AG04449 (cell line): ENCODE data around the gene ENPP3.

ENCODE experiments used
- CTCF ChIA-PET: fragments of 350-600 bp; formaldehyde crosslinking; extraction: SDS; loops from one replicate; lab custom pipeline; 2021; ENCODE audit warnings: antibody characterized with exemption; lab: Yijun Ruan, JAX
- POLR2A ChIA-PET: fragments of 400-600, 350-600 bp; formaldehyde crosslinking; extraction: SDS; loops from one replicate; lab custom pipeline; 2020; ENCODE audit warnings: antibody characterized with exemption, inconsistent platforms; lab: Yijun Ruan, JAX
- DNase-seq: peaks from one replicate; pipeline ENCODE4 v3.0.0-alpha.2; 2010; ENCODE audit warnings: low read depth, low spot score
- H3K4me3 ChIP-seq: 2 replicates; pipeline ENCODE4 v1.5.1; 2011; ENCODE audit warnings: low read depth, mild to moderate bottlenecking, control low read depth, low read length
- CTCF ChIP-seq: IDR thresholded peaks from one replicate; pipeline ENCODE4 v1.5.1; 2011; ENCODE audit warnings: mild to moderate bottlenecking, moderate library complexity, low read length, control low read depth, inconsistent platforms; ENCODE audit not compliant: insufficient read depth; ENCODE audit errors: missing control alignments

The ENPP3 gene

GRCh38 chr6:131643855-131644460 lies 6.9 kb downstream of the ENPP3 start:
- CTCF ChIA-PET, result interaction anchor here (2.0 kb wide), 1 partner anchor 16 kb away, joined by 14 read pairs; the partner anchor contains the start of gene MED23
- no peak overlapping the region for H3K4me3 ChIP-seq
- POLR2A ChIA-PET, result no interaction called here
- DNase-seq, result no peak
- no peak for TF ChIP-seq CTCF

GRCh38 chr6:131644921-131645320 lies 7.8 kb downstream of the ENPP3 start:
- DNase-seq, result no peak
- ChIA-PET CTCF (interaction anchor here (2.0 kb wide), 1 partner anchor 17 kb away, joined by 14 read pairs; the partner anchor contains the start of gene MED23), POLR2A (no interaction called here)
- no peak overlapping the region for H3K4me3 ChIP-seq
- TF ChIP-seq CTCF, result no peak

- H3K4me3 ChIP-seq, result no peak overlapping the region
- POLR2A ChIA-PET, result no interaction called here
- TF ChIP-seq CTCF, result no peak
- CTCF ChIA-PET, result interaction anchor here (2.0 to 4.7 kb wide), 2 partner anchors 18 kb away, joined by 14 to 35 read pairs; partner anchors contain the start of gene MED23
- DNase-seq, result no peak
Observed at GRCh38 chr6:131645846-131646245, 8.7 kb downstream of the ENPP3 start.

GRCh38 chr6:131646249-131646670 lies 9.2 kb downstream of the ENPP3 start:
- DNase-seq, result no peak
- POLR2A ChIA-PET, result no interaction called here
- CTCF ChIA-PET, result interaction anchor here (4.7 kb wide), 1 partner anchor 18 kb away, joined by 35 read pairs; the partner anchor contains the start of gene MED23
- TF ChIP-seq CTCF, result no peak
- no peak overlapping the region for H3K4me3 ChIP-seq

GRCh38 chr6:131651782-131652181 lies 14.7 kb downstream of the ENPP3 start:
- ChIA-PET POLR2A (no interaction called here), CTCF (interaction anchor here (7.3 kb wide), 1 partner anchor 23 kb away, joined by 44 read pairs; the partner anchor contains the start of gene MED23)
- no peak overlapping the region for H3K4me3 ChIP-seq
- DNase-seq, result no peak
- no peak for TF ChIP-seq CTCF

- ChIA-PET CTCF (interaction anchor here (7.3 kb wide), 1 partner anchor 24 kb away, joined by 44 read pairs; the partner anchor contains the start of gene MED23), POLR2A (no interaction called here)
- DNase-seq, result no peak
- TF ChIP-seq CTCF, result no peak
- H3K4me3 ChIP-seq, result no peak overlapping the region
Observed at GRCh38 chr6:131652472-131652871, 15.4 kb downstream of the ENPP3 start.
